GM21529 (cell line): ENCODE data around the gene ZNF555.
"Not testable (repeated sequence)": the region's sequence is repeated elsewhere in the genome, so short reads cannot be mapped to it uniquely, and the experiment has no call there.

Experiments
- ATAC-seq: cut with Tn5 transposase; IDR thresholded peaks from one replicate; pipeline ENCODE4 v1.9.1; 2021; ENCODE audit not compliant: unreplicated experiment

Gene ZNF555

GRCh38 chr19:2866495-2867024 lies 25.3 kb downstream of the ZNF555 start:
- ATAC-seq = no peak

GRCh38 chr19:2867025-2867991 lies 26.0 kb downstream of the ZNF555 start, which contains the start of gene ZNF556:
TSS of gene ZNF556 (plus strand) at chr19:2867335. CDS start at chr19:2867422, 87 bp downstream.
- no peak for ATAC-seq

- ATAC-seq = no peak
Observed at GRCh38 chr19:2869618-2870017, 28.3 kb downstream of the ZNF555 start.

GRCh38 chr19:2872175-2872574 lies 30.9 kb downstream of the ZNF555 start:
- not testable (repeated sequence) for ATAC-seq

- ATAC-seq = no peak
Observed at GRCh38 chr19:2877398-2878331, 36.4 kb downstream of the ZNF555 start.

GRCh38 chr19:2883686-2884439 lies 42.6 kb downstream of the ZNF555 start:
- ATAC-seq = no peak

GRCh38 chr19:2885736-2886135 lies 44.5 kb downstream of the ZNF555 start:
- ATAC-seq = no peak

GRCh38 chr19:2887391-2887914 lies 46.2 kb downstream of the ZNF555 start:
- ATAC-seq = no peak

GRCh38 chr19:2888731-2889224 lies 47.5 kb downstream of the ZNF555 start:
- ATAC-seq = no peak

- ATAC-seq = not testable (repeated sequence)
Observed at GRCh38 chr19:2890531-2890930, 49.3 kb downstream of the ZNF555 start.

GRCh38 chr19:2896694-2897093 lies 55.4 kb downstream of the ZNF555 start:
- ATAC-seq = no peak

GRCh38 chr19:2900296-2901252 lies 59.3 kb downstream of the ZNF555 start, which contains the start of gene ZNF57:
TSS of gene ZNF57 (plus strand) at chr19:2900928. CDS start at chr19:2901046, 118 bp downstream.
- peak; percentile 96 for ATAC-seq

- ATAC-seq = no peak
Observed at GRCh38 chr19:2902590-2903218, 61.4 kb downstream of the ZNF555 start.

- ATAC-seq = not testable (repeated sequence)
Observed at GRCh38 chr19:2903326-2903725, 62.1 kb downstream of the ZNF555 start.

GRCh38 chr19:2905918-2906519 lies 64.7 kb downstream of the ZNF555 start:
- ATAC-seq = no peak

GRCh38 chr19:2906631-2907195 lies 65.4 kb downstream of the ZNF555 start:
- ATAC-seq = no peak
